ENCODE data around the gene C10orf71.

The C10orf71 gene, protein sequence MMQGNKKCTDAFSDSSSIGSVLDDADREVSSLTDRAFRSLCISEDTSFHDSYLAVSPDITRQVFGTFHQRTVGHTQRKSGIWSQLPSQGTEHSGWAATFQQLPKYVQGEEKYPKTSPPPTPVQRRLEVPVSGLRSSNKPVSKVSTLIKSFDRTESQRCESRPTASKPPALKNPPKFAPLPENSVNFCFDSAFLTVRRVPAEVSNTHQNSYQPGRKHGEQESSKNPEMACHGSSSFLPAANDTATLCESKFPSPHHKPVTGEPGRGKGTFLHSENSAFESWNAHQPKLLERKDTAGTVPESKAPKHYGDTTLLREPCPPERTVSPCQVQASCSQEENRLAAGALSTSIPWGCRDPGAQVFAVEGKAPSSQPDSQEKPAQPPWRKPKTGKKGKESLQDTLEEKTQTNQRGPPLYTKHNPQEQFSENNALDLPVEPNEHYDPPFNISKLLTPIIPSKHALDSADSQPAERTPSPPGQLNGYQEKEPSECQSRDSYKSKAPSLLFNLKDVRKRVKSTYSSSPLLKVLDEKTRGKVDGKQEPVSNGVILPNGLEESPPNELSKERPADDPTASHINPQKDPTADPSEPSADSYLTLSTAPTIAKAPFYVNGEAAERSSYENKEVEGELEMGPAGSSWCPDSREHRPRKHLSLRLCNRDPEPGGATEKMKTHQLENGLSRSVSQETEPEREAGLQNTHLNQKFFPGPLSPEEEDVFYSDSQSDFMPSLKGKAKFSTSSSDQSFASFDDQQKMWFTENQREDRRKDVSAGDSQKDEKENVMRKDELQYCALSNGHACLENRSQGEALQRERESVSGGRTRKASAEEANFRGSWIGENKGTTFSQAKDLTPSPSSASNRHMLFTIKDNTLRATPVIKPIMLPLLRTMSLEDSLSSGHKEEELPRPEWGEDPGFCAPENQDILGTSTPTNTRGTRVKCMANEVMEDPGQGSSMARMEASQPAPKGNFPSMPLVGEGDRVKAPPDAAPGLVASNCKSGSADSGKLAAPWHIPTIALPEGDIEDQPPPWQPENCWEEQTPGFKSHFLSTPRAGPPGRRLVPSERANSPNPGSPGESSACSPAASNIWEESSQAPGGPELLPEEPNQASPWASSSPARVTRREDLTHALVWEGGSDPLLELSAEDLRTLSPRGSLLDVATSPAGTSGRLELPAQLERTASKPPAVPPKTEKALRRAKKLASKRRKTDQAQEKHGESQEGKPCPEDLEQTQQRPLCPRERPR (N-terminal part only)

DNA sequence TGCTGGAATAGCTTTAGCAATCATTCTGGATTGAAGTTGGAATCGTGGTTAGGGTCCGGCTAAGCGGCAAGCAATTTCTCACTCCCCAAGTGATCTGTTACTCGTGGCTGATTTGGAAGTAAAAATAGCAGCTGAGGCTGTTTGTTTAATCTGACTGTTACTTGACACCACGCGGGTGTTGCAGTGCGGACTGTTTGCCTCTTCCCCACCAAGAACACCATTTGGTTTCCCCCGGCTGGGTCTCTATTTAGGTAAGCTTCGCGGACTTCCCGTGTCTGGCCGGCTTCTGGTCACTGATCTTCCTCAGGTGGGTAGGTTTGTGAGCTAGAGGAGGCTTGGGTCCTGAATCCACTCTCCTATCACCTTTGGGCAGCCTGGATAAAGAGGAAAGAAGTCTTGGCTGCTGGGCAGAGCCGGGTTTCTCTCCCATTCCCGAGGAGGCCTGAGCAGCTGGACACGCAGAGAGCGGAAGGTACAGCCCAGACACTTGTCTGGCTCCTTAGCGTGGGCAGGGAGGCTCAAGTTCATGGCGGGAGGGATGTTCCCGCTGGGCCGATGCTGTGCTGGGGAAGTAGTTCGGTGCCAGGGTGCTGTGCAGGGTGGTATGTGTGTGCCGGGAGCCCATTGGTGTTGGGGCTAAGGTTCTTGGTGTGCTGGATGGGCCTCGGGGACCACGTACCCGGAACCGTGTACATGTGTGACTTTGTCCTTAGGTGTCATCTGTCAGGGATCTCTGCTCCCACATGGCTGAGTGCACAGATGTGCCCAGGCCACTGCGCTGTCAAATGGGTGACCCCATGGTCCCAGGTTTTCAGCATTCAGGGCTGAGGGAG is at the start of gene C10orf71:
C10orf71 (plus strand) TSS at position 188 of the 833 bp plus-strand sequence. CDS start 23,376 bp downstream, outside the sequence.
- DNase-seq (ENCODE audit: low read depth in 2 of 2): no peak

DNA sequence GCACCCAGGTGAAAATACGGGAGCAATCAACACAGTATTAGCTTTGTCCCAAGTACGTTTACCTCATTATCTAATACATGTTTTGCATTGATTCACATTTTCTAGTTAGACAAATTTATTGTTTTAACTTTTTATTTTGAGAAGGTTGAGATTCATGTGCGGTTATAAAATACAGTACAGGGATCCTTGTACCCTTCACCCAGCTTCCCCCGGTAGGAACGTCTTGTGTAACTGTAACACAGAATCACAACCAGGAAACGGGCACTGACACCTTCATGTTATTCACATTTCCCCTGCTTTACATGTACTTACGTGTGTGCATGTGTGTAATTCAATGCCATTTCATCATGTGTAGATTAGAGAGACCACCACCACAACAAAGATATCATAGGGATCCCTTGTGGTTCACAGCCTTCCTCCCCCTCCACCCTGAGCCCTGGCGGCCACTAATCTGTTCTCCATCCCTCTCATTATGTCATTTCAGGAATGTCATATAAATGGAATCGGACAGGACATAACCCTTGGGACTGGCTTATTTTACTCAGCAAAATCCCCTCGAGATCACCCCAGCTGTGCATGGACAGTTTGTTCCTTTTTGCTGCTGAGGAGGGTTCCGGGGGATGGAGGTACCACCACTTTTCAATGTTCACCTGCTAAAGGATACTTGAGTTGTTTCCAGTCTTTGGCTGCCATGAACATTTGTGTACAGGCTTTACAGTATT is 46.5 kb upstream of the C10orf71 start:
- DNase-seq (ENCODE audit: low read depth in 2 of 2): no peak

DNA sequence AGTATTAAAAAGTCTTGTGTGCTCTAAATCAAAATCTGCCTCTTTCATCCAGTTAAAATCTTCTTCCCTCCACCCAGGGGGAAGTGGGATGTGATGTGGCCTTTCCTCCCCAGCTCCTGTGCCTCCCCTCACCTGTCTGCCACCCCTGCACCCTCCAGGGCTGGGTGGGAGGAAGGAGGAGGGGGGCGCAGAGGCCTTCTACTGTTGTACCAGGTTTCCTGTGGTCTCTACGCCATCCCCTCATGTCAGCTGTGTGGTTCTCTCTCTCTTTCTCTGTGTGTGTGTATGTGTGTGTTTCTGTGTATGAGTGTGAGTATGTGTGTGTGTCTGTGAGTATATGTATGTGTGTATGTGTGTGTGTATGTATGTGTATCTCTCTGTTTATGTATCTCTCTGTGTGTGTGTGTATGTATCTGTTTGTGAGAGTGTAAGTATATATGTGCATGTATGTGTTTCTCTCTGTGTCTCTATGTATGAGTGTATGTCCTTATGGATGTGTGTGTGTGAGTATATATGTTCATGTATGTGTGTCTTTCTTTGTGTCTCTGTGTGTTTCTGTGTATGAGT is 45.5 kb upstream of the C10orf71 start:
- DNase-seq (ENCODE audit: low read depth in 2 of 2): no peak

DNA sequence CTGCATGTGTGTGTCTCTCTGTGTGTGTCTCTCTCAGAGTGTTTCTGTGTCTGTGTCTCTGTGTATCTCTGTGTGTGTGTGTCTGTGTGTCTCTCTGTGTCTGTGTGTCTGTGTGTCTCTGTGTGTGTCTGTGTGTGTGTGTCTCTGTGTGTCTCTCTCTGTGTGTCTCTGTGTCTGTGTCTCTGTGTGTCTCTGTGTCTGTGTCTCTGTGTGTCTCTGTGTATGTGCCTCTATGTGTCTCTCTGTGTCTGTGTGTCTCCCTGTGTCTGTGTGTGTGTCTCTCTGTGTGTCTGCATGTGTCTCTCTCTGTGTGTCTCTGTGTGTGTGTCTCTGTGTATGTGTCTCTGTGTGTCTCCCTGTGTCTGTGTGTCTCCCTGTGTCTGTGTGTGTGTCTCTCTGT is 44.8 kb upstream of the C10orf71 start:
- DNase-seq (ENCODE audit: low read depth in 2 of 2): no peak

DNA sequence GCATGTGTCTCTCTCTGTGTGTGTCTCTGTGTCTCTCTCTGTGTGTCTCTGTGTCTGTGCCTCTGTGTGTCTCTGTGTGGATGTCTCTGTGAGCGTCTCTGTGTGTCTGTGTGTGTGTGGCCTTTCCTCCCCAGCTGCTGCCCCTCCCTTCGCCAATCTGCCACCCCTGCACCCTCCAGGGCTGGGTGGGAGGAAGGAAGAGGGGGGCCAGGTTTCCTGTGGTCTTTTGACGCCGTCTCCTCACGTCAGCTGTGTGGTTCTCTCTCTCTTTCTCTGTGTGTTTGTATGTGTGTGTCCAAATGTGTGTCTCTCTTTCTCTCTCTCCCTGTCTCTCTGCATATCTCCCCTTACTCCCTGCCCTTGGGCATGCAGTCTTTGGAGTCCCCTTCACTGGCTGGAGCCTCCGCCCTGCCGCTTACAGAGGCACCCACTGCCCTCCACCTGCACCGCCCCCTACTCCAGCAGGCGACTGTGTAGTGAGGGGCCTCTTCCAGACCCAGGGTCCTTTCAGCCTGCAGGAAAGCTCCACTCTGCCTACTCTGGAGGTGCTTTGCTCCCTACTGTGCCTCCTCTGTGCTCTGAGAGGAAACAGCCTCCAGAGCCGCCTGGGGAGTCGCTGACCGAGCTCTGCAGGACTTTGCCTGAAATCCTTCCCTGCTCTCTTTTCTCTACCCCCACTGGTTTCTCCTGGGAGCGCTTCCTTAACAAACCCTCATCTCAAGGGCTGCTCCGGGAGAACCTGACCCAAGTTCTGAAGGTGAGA is 44.2 kb upstream of the C10orf71 start:
- peak; percentile 11 to 42 for DNase-seq (ENCODE audit: low read depth in 2 of 2)

DNA sequence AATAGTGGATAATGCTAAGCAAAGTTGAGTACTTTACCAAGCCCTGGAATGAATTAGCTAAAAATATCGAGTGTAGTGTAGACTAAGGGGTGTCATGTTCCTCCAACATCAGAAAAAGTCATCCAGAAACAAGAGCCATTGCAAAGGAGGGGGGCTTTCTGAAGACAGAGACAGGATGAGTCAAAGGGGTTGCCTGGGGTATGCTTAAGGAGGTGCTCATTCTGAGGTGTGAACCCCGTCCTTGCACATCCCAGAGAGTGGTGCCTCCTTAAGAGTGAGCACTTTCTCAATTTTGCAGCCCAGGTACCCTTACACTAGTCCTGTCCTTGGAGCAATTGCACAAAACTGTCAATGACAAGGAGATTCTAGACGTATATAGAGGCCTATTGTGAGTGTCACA is 43.1 kb upstream of the C10orf71 start:
- DNase-seq (ENCODE audit: low read depth in 2 of 2): no peak

DNA sequence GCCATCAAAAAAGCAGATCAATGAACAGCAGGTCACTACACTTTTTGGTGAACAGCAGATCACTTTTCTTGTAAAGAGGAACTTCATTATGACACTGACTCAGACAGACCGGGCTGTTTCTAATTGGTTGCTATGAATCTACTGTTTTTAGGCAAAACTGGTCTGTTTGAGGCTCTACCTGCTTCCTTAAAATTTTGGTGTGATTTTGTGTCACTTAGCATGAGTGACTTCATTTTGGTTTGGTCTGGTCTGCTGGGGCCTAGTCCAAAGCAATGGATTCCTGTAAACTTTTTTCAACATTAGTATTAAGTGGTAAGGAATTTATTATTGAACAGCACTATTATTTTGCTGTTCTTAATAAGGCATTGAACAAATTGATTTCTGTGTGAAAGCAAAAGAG is 41.8 kb upstream of the C10orf71 start:
- DNase-seq (ENCODE audit: low read depth in 2 of 2): no peak

DNA sequence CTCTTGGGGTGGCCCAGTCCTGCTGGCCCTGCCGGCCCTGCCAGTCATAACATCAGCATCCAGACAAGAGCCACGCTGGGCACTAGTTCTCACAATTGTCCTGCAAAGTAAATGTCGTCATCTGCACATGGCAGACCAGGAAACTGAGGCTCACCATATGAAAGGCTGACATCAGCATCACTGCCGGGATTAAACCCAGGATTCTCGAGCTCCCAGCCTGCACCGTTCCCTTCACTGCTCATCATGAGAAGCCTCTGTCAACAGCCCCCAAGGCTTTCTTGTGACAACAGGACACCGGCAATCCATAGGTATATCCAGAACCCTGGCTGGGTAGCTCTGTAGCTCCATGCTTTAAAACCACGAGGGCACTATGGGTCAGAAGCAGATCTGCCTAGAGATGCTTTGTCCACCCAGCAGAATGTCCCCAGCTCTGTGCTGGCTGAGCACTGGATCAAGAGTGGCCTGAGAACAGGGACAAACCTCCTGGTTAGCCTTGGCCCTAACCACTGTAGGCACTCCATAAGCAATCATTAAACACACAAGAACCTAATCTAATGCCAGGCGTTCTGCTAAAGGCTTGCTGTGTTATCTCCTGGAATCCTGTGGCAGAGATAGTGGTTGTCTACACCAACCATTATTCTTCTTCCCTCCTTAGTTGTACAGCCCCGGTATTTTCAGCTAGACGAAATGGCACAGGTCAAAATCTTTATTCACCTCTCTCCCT is 41.2 kb upstream of the C10orf71 start:
- DNase-seq (ENCODE audit: low read depth in 2 of 2): no peak

DNA sequence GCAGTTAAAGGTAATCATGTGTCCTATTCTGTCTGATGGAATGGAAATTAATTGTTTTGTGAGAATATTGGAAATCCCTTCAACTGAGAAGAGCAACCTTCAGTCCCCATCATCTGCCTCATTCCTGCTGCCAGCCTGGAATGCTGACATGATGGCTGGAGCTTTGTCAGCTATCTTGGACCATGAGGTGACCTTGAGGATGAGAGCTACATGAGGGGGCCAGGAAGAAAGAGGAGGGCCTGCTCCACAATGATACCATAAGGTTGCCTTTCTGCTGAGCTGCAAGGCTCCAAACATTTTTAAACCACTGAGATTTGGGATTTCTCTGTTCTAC is 40.7 kb upstream of the C10orf71 start:
- no peak for DNase-seq (ENCODE audit: low read depth in 2 of 2)

DNA sequence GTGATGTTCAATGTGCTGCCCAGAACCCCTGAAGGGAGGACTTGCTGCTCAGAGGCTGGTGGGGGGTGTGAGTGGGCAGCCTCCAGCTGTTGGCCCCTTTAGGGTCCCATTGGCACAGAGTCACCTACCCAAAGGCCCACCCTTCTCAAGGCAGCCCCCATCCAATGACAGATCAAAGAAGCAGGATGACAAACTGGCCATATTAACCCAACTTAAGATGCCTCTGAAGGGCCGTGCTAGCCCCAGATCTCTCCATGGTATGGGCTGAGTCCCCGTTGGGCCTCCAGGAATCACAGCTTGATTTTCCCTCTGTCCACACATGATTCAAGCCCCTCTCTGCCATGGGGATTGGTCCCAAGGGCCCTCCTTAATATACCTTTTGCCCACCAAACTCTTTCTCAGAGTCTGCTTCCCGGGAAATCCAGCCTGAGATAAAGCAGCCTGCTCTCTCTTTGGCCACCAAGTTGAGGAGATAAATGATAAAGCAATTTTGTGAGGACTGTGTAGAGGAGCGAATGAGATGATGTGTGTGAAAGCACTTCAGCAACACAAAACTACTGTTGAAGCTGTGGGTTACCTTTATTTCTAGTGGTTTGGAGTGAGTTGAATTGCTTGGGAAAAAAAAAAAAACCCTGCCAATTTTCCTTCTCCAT is 38.2 kb upstream of the C10orf71 start:
- no peak for DNase-seq (ENCODE audit: low read depth in 2 of 2)

DNA sequence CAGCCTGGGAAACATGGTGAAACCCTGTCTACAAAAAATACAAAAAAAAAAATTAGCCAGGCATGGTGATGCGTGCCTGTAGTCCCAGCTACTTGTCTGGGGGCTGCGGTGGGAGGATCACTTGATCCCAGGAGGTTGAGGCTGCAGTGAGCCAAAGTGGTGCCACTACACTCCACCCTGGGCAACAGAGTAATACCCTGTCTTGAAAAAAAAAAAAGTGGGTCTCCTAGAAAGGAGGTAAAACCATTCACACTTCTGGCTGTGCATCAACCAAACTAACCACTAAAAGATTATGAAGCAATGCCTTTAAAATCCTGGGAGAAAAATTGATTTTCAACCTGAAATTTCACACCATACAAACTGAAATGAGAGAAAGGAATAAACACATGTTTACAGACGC is 35.4 kb upstream of the C10orf71 start:
- no peak for DNase-seq (ENCODE audit: low read depth in 2 of 2)

DNA sequence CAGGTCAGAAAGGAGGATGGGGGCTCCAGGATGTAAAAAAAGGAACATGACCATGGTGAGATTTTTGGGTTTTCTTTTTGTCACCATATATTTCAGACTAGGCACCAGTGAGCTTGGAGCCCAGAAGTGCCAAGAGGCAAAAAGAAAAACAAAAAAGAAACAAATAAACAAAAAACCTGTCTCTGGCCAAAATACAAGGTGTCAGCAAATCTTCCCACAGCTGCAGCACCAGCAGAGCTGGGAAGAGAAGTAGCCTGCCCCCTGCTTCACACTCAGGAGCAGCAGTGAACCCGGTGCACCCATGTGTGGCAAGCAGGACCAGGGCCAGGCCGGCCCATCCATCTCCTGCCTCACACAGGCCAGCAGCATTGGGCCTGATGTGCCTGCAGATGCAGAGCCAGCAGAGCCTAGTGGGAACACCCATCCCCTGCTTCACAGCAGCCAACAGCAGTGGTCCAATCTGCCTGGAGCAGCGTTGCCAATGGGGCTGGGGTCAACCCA is 34.7 kb upstream of the C10orf71 start:
- DNase-seq (ENCODE audit: low read depth in 2 of 2): no peak

DNA sequence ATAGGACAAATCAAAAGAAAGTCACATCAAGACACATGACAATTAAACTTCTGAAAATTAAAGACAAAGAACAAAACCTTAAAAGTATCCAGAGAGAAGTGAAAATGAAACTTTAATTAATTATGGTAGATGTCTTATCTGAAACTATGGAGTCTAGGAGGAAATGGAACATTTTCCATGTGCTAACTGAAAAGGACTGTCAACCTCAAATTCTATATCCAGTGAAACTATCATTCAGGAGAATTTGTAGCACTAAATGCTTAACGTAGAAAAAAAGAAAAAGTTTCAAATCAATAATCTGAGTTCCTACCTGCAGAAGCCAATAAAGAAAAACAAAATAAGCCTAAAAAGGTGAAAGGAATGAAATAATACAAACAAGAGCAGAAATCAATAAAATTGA is 33.1 kb upstream of the C10orf71 start:
- no peak for DNase-seq (ENCODE audit: low read depth in 2 of 2)

DNA sequence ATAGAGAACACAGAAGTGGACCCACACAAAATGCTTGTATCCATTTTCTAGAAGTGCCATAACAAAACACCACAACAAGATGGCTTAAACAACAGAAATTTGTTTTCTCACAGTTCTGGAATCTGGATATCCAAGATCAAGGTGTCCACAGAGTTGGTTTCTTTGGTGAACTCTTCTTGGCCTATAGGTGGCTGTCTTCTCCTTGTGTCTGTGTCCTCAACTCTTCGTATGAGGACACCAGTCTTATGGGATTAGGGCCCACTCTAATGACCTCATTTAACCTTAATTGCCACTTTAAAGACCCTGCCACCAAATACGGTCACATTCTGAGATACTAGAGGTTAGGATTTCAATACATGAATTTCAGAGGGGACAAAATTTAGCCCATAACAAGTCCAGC is 30.8 kb upstream of the C10orf71 start:
- DNase-seq (ENCODE audit: low read depth in 2 of 2): no peak

DNA sequence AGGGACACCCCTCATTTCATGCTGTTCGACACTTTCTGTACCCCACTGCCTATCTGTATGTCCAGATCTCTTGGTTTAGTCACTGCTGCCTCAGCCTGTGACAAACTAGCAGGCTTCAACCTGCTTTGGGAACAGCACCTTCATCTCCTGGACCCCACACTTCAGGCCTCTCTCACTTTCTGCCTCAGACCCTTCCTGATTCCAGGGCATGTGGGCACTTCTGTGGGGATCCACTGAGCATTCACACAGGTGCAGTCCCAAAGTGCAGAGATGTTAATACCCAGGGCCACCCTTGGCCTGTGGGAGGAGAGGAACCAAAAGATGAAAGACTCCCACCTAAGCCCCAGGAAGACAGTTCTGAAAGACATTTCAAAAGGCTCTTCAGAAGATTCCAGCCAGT is 29.4 kb upstream of the C10orf71 start:
- no peak for DNase-seq (ENCODE audit: low read depth in 2 of 2)

DNA sequence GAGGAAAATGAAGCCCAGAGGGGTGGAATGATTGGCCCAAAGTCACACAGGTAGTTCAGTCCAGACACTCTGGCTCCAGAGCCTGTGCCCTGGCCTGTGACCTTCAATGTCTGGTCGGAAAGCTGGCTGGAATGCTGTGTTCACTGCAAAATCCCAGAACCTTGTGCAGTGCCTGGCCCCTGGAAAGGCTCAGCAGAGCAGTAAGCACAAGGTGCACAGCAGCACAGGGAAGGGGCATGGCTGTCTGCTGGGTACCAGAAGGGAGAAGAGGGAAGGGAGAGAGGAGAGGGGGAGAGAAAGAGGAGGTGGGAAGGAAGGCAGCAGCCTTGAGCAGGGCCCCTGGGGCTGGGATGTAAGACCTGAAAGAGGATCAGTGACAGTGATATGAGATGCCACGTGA is 28.4 kb upstream of the C10orf71 start:
- DNase-seq (ENCODE audit: low read depth in 2 of 2): no peak

DNA sequence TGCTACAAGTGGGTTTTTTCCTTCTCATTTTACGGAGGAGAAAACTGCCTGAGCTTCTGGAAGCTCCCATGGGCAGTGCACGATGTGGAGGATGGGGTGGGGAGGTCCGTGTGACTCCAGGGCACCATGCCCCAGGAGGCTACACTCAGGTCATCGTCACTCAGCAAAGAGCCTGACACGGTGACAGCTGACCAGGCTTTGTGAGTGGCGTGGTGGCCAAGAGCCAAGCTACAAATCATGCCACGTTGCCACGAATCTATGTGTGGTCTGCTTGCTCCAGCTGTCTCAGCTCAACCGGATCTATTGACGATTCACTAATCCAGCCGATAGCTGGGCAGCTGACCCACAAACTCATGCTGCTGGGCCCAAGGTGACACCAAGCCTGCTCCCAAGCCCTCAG is 27.6 kb upstream of the C10orf71 start:
- no peak for DNase-seq (ENCODE audit: low read depth in 2 of 2)
